Measurements from ENCODE around the gene CC2D2A. TPM values are rescaled to one million over a fixed set of nuclear protein-coding genes. Genes with fewer than 3 reads are reported as not detected.

CC2D2A gene
- total and polyA plus RNA-seq, 8 donors, result 5.7 to 32.7 (median 14.5) TPM

DNA sequence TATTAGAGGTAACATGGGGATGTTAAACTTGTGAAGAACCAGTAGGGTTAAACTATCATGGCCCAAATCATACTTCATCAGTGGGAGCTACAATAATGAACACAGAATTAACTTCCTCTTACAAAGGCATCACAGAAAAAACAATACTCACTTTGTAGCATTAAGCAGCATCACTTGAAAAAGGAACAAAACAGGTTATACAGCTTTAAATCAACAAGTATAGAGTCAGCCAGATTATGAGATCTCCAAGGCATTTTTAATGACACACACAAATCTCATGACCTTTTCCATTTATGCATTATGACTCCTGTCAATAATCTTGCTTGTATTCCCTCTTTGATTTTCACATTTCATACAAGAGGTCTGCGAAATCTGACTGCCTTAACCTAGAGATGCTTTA, 167.1 kb downstream of the CC2D2A start:
- H3K9me3 ChIP-seq, result no peaks in the 10 kb centered on the region
- no peak for DNase-seq
- TF ChIP-seq POLR2A (IDR thresholded peaks at IDR 0.05) (no peak), POLR2AphosphoS5 (IDR thresholded peaks at IDR 0.05) (no peak), EP300 (IDR thresholded peaks at IDR 0.05) (no peak)
- TF ChIP-seq, protein P1, sequence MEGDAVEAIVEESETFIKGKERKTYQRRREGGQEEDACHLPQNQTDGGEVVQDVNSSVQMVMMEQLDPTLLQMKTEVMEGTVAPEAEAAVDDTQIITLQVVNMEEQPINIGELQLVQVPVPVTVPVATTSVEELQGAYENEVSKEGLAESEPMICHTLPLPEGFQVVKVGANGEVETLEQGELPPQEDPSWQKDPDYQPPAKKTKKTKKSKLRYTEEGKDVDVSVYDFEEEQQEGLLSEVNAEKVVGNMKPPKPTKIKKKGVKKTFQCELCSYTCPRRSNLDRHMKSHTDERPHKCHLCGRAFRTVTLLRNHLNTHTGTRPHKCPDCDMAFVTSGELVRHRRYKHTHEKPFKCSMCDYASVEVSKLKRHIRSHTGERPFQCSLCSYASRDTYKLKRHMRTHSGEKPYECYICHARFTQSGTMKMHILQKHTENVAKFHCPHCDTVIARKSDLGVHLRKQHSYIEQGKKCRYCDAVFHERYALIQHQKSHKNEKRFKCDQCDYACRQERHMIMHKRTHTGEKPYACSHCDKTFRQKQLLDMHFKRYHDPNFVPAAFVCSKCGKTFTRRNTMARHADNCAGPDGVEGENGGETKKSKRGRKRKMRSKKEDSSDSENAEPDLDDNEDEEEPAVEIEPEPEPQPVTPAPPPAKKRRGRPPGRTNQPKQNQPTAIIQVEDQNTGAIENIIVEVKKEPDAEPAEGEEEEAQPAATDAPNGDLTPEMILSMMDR (IDR thresholded peaks at IDR 0.05), result no peak
- H3K4me3 ChIP-seq, result no peak overlapping the region
- peaks cover 0 to 11% (median 0%) of the 10 kb centered on the region in 4 donors for H3K4me1 ChIP-seq
- 48 to 77% (median 57%) methylated on average over 1 of the region's 1 CpG for WGBS, 5 donors
- no peak overlapping the region for H3K27ac ChIP-seq
- H3K36me3 ChIP-seq, result peaks cover 9 to 98% (median 89%) of the 10 kb centered on the region in 4 donors
- intact Hi-C loops (cut with DNase I; ENCODE audit: low total_unique reads), result no loop called here
- no peaks in the 10 kb centered on the region for H3K27me3 ChIP-seq

DNA sequence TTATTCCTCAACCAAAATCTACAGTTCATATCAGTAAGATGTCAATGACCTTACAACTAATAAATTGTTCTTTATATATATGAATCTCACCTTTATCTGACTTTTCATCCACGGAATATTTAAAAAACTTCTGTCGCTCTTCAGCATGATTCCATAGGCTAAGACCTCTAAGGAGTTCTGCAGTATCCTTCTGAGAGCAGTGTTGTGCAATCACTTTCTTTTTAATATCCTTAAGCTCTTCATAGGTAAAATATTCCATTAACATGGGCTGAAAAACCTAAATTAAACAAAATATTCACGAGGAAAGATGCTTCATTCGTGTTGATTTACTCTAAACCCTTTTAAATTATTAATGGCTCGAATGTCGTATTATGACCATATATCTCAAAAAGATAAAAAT, 168.7 kb downstream of the CC2D2A start:
- Histone ChIP-seq H3K9me3 (no peaks in the 10 kb centered on the region), H3K27ac (no peak overlapping the region), H3K4me1 (peaks cover 0 to 19% (median 4%) of the 10 kb centered on the region in 4 donors), H3K27me3 (no peaks in the 10 kb centered on the region), H3K4me3 (no peak overlapping the region), H3K36me3 (peaks cover 4 to 83% (median 74%) of the 10 kb centered on the region in 4 donors)
- DNase-seq, result no peak
- intact Hi-C loops (cut with DNase I; ENCODE audit: low total_unique reads), result no loop called here
- 90 to 93% (median 92%) methylated on average over 6 of the region's 6 CpGs for WGBS, 5 donors
- TF ChIP-seq POLR2A (IDR thresholded peaks at IDR 0.05) (no peak), POLR2AphosphoS5 (IDR thresholded peaks at IDR 0.05) (no peak), EP300 (IDR thresholded peaks at IDR 0.05) (no peak)
- TF ChIP-seq, protein P1 (IDR thresholded peaks at IDR 0.05), result no peak

DNA sequence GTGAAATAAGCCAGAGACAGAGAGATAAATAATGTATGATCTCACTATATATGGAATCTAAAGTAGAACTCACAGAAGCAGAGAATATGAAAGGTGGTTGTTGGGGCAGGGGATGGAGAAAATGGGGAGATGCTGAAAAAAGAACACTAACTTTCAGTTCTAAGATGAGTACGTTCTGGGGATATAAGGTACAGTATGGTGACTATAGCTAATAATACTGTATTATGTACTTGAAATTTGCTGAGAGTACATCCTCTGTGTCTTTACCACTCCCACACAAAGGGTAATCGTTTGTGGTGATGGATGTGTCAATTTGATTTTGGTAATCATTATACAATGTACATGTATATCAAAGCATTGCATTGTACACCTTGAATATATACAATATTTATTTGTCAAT, 178.9 kb downstream of the CC2D2A start:
- intact Hi-C loops (cut with DNase I; ENCODE audit: low total_unique reads), result no loop called here
- no peak for DNase-seq
- H3K27me3 ChIP-seq, result no peaks in the 10 kb centered on the region
- TF ChIP-seq, protein P1 (IDR thresholded peaks at IDR 0.05), result no peak
- TF ChIP-seq POLR2A (IDR thresholded peaks at IDR 0.05) (no peak), POLR2AphosphoS5 (IDR thresholded peaks at IDR 0.05) (no peak), EP300 (IDR thresholded peaks at IDR 0.05) (no peak)
- 46 to 60% (median 55%) methylated on average over 2 of the region's 2 CpGs for WGBS, 5 donors
- H3K27ac ChIP-seq, result no peak overlapping the region
- no peaks in the 10 kb centered on the region for H3K36me3 ChIP-seq
- no peak overlapping the region for H3K4me3 ChIP-seq
- no peaks in the 10 kb centered on the region for H3K9me3 ChIP-seq
- peaks cover 33 to 94% (median 61%) of the 10 kb centered on the region in 4 donors for H3K4me1 ChIP-seq

DNA sequence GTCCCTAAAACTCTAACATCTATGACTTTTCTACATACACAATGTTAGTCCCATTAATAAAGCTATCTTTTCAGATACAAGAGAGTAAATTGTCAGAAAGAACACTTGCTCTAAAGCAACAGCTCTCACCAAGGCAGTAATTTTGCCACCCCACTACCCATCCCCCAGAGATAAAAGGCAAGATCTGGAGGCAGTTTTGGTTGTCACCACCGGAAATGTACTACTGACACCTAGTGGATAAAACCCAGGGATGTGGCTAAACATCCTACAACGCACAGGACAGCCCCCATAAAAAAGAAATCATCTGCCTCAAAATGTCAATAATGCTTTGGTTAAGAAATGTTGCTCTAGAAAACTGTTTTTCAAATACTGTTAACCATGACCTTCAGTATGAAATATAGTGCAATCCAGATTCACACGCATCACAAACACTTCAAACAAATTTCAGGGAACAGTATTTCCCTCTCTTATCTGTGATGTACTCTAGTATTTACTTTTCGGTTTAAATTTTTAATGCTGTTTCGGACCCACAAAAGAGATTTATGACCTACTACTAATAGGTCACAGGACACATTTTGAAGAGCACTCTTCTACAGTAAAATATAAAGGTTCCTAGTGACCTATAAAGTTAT, 180.3 kb downstream of the CC2D2A start:
- TF ChIP-seq EP300 (IDR thresholded peaks at IDR 0.05), result no peak
- TF ChIP-seq POLR2A (IDR thresholded peaks at IDR 0.05), result no peak
- TF ChIP-seq, protein P1 (IDR thresholded peaks at IDR 0.05), result peak in 5 of 7 experiments; percentile 33 to 61 (median 55)
- TF ChIP-seq POLR2AphosphoS5 (IDR thresholded peaks at IDR 0.05), result peak in 2 of 3 donors; percentile 50 to 54
- DNase-seq, result peak in 1 of 2 donors; percentile 80
- Histone ChIP-seq H3K27ac (peak overlapping the region in 3 of 5 donors; percentile 24 to 98 (median 94)), H3K27me3 (no peaks in the 10 kb centered on the region), H3K4me1 (peaks cover 33 to 86% (median 63%) of the 10 kb centered on the region in 4 donors), H3K36me3 (no peaks in the 10 kb centered on the region), H3K4me3 (peak overlapping the region in 1 of 4 donors; percentile 8), H3K9me3 (no peaks in the 10 kb centered on the region)
- 12 to 31% (median 16%) methylated on average over 5 of the region's 5 CpGs for WGBS, 5 donors
- intact Hi-C loops (cut with DNase I; ENCODE audit: low total_unique reads), result no loop called here

Small RNA genes lying within 50 kb of the gene (small RNA-seq; reads per million reads assigned to genes)
- gene AC007016.1, result 0 reads per million in 4 donors

Other genes with a start within 250 kb of the CC2D2A start
- 10 to 100 TPM in 2 of 5 donors, 1 to 10 TPM in 2, under 1 TPM in 1; 0.87 to 73.2 (median 6.2) TPM for gene C1QTNF7, start 41.8 kb upstream of the CC2D2A start, total RNA-seq
- gene C1QTNF7, start 41.8 kb upstream of the CC2D2A start, polyA plus RNA-seq, result 1 to 10 TPM in 2 of 3 donors, under 1 TPM in 1; 0.68 to 2.1 (median 1.4) TPM
- gene FBXL5, start 185.5 kb downstream of the CC2D2A start, total RNA-seq, result 100 to 1,000 TPM in 3 of 5 donors, 10 to 100 TPM in 2; 15.6 to 196 (median 108) TPM
- gene FBXL5, start 185.5 kb downstream of the CC2D2A start, polyA plus RNA-seq, result 10 to 100 TPM; 36.4 to 75.5 (median 44.3) TPM
- gene FAM200B, start 211.9 kb downstream of the CC2D2A start, total RNA-seq, result 10 to 100 TPM; 18.7 to 49.6 (median 25.2) TPM
- gene FAM200B, start 211.9 kb downstream of the CC2D2A start, polyA plus RNA-seq, result 10 to 100 TPM; 55.5 to 86.1 (median 55.7) TPM
- 1 to 10 TPM in 2 of 5 donors, not detected in 3; 3.3 to 8.4 TPM for gene BST1, start 233.2 kb downstream of the CC2D2A start, total RNA-seq
- 1 to 10 TPM; 2.1 to 2.8 (median 2.7) TPM for gene BST1, start 233.2 kb downstream of the CC2D2A start, polyA plus RNA-seq